ENCODE measurements around the gene HBE1. TPM values are rescaled to one million over a fixed set of nuclear protein-coding genes. Genes with fewer than 3 reads are reported as not detected.
"Not testable (repeated sequence)": the region's sequence is repeated elsewhere in the genome, so short reads cannot be mapped to it uniquely, and the experiment has no call there.

HBE1 gene
- total RNA-seq, 1 donor from 2014 or later = not detected

- no peak overlapping the region for H3K4me3 ChIP-seq (ENCODE audit: low read depth, low read length)
- DNase-seq (ENCODE audit: low read depth) = no peak
- no peaks in the 10 kb centered on the region for H3K27me3 ChIP-seq (ENCODE audit: control insufficient read depth, insufficient read depth, low read length)
- H3K36me3 ChIP-seq (ENCODE audit: control insufficient read depth, insufficient read depth, low read length) = no peaks in the 10 kb centered on the region
- no peak for TF ChIP-seq CTCF (IDR thresholded peaks at IDR 0.05; ENCODE audit: insufficient read depth, low read length, poor library complexity, severe bottlenecking)
These were observed 2.6 kb downstream of the HBE1 start for GRCh38 chr11:5267033-5267563.

DNA sequence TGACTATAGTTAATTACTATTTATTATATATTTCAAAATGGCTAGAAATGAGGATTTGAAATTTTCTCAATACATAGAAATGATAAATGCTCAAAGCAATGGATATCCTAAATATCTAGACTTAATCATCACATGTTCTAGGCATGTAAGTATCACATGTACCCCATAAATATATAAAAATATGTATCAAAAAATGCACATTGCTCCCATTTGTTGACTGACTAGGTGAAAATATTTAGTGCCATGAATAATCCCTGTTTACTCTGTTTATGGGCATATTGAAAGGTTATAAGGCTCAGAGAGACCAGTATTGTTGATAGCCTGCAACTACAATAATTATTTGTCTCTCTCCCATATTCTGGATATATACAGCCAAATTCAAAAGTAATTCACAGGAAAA, 3.1 kb downstream of the HBE1 start:
- no peak for DNase-seq (ENCODE audit: low read depth)
- no peak for TF ChIP-seq CTCF (IDR thresholded peaks at IDR 0.05; ENCODE audit: insufficient read depth, low read length, poor library complexity, severe bottlenecking)
- Histone ChIP-seq H3K27me3 (ENCODE audit: control insufficient read depth, insufficient read depth, low read length) (no peaks in the 10 kb centered on the region), H3K4me3 (ENCODE audit: low read depth, low read length) (no peak overlapping the region), H3K36me3 (ENCODE audit: control insufficient read depth, insufficient read depth, low read length) (no peaks in the 10 kb centered on the region)

GRCh38 chr11:5265832-5266231, 3.9 kb downstream of the HBE1 start:
- no peak for TF ChIP-seq CTCF (IDR thresholded peaks at IDR 0.05; ENCODE audit: insufficient read depth, low read length, poor library complexity, severe bottlenecking)
- no peak for DNase-seq (ENCODE audit: low read depth)
- H3K27me3 ChIP-seq (ENCODE audit: control insufficient read depth, insufficient read depth, low read length) = no peaks in the 10 kb centered on the region
- no peaks in the 10 kb centered on the region for H3K36me3 ChIP-seq (ENCODE audit: control insufficient read depth, insufficient read depth, low read length)
- H3K4me3 ChIP-seq (ENCODE audit: low read depth, low read length) = no peak overlapping the region

- TF ChIP-seq CTCF (IDR thresholded peaks at IDR 0.05; ENCODE audit: insufficient read depth, low read length, poor library complexity, severe bottlenecking) = no peak
- no peaks in the 10 kb centered on the region for H3K27me3 ChIP-seq (ENCODE audit: control insufficient read depth, insufficient read depth, low read length)
- DNase-seq (ENCODE audit: low read depth) = no peak
- H3K4me3 ChIP-seq (ENCODE audit: low read depth, low read length) = no peak overlapping the region
- no peaks in the 10 kb centered on the region for H3K36me3 ChIP-seq (ENCODE audit: control insufficient read depth, insufficient read depth, low read length)
These were observed 11.0 kb downstream of the HBE1 start for GRCh38 chr11:5258543-5259262.

DNA sequence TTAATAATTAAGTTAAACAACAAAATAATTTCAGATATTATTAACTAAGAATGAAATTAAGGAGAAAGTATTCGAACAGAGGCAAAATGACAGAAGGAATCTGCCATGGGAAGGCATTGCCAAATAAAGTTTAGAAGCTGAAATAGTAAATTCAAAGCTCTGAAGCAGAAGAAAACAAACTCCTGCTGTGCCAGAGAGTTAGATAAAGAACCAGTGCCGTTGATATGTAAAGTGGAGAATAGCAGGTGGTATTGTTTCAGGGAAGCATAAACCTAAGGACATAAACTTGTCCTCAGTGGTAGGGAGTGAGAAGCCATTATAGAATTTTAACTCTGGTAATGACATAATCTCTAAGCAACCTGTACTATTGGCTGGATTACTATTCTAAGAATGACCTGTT, 12.4 kb downstream of the HBE1 start:
- no peak for TF ChIP-seq CTCF (IDR thresholded peaks at IDR 0.05; ENCODE audit: insufficient read depth, low read length, poor library complexity, severe bottlenecking)
- no peaks in the 10 kb centered on the region for H3K36me3 ChIP-seq (ENCODE audit: control insufficient read depth, insufficient read depth, low read length)
- DNase-seq (ENCODE audit: low read depth) = no peak
- H3K27me3 ChIP-seq (ENCODE audit: control insufficient read depth, insufficient read depth, low read length) = no peaks in the 10 kb centered on the region
- no peak overlapping the region for H3K4me3 ChIP-seq (ENCODE audit: low read depth, low read length)

- DNase-seq (ENCODE audit: low read depth); H3K27me3 ChIP-seq (ENCODE audit: control insufficient read depth, insufficient read depth, low read length); H3K4me3 ChIP-seq (ENCODE audit: low read depth, low read length); H3K36me3 ChIP-seq (ENCODE audit: control insufficient read depth, insufficient read depth, low read length): not testable (repeated sequence)
These were observed 14.9 kb downstream of the HBE1 start, which contains the start of gene HBG2 for GRCh38 chr11:5254646-5255413. TSS of gene HBG2 (minus strand) at chr11:5254781. CDS start at chr11:5254728, 53 bp downstream.

DNA sequence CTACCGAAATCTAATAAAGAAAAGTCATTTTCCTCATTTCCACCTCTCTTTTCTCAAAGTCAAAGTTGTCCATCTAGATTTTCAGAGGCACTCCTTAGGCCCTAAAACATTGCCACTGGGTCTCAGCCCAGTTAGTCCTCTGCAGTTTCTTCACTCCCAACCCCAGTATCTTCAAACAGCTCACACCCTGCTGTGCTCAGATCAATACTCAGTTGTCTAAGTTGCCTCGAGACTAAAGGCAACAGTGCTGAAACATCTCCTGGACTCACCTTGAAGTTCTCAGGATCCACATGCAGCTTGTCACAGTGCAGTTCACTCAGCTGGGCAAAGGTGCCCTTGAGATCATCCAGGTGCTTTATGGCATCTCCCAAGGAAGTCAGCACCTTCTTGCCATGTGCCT, 15.7 kb downstream of the HBE1 start:
- not testable (repeated sequence) for DNase-seq (ENCODE audit: low read depth); H3K4me3 ChIP-seq (ENCODE audit: low read depth, low read length); H3K36me3 ChIP-seq (ENCODE audit: control insufficient read depth, insufficient read depth, low read length); H3K27me3 ChIP-seq (ENCODE audit: control insufficient read depth, insufficient read depth, low read length)

DNA sequence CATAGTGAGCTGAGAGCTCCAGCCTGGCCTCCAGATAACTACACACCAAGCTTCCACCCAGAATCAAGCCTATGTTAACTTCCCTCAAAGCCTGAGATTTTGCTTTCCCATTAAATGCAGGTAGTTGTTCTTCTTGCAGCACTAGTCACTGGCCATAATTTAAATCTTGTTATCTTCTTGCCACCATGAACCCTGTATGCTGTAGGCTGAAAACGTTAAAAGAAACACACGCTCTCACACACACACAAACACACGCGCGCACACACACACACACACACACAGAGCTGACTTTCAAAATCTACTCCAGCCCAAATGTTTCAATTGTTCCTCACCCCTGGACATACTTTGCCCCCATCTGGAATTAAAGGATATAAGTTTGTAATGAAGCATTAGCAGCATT, 16.3 kb downstream of the HBE1 start:
- H3K36me3 ChIP-seq (ENCODE audit: control insufficient read depth, insufficient read depth, low read length); DNase-seq (ENCODE audit: low read depth); H3K4me3 ChIP-seq (ENCODE audit: low read depth, low read length); H3K27me3 ChIP-seq (ENCODE audit: control insufficient read depth, insufficient read depth, low read length): not testable (repeated sequence)

Measured in kidney epithelial cell (primary cell).